H9 (cell line): Measurements from ENCODE around the gene BANP. TPM values are rescaled to one million over a fixed set of nuclear protein-coding genes. Genes with fewer than 3 reads are reported as not detected.
A peak's percentile ranks its signal among the peaks of the same experiment; 100 is the strongest.

Experiments used
- DNase-seq: peaks from one replicate; pipeline ENCODE4 v3.0.0-alpha.2; 2017
- H2AFZ ChIP-seq: one replicate; pipeline ENCODE4 v1.6.1; 2013; ENCODE audit warnings: mild to moderate bottlenecking, low read length, control low read depth, moderate library complexity
- H2AK5ac ChIP-seq: 2 replicates; pipeline ENCODE4 v1.6.1; 2013; ENCODE audit warnings: low read length, control low read depth, mixed read lengths; ENCODE audit not compliant: insufficient read length
- H2BK120ac ChIP-seq: one replicate; pipeline ENCODE4 v1.6.1; 2013; ENCODE audit warnings: low read depth, mild to moderate bottlenecking, low read length, control low read depth, inconsistent platforms; ENCODE audit not compliant: poor library complexity, severe bottlenecking
- H2BK12ac ChIP-seq: 2 replicates; pipeline ENCODE4 v1.6.1; 2013; ENCODE audit warnings: low read length, control low read depth, mixed read lengths, low read depth; ENCODE audit not compliant: insufficient read length
- H2BK15ac ChIP-seq: 2 replicates; pipeline ENCODE4 v1.6.1; 2013; ENCODE audit warnings: low read depth, low read length, control low read depth
- H2BK20ac ChIP-seq: one replicate; pipeline ENCODE4 v1.6.1; 2013; ENCODE audit warnings: low read depth, mild to moderate bottlenecking, low read length, control low read depth, inconsistent platforms; ENCODE audit not compliant: poor library complexity, severe bottlenecking
- H2BK5ac ChIP-seq: 2 replicates; pipeline ENCODE4 v1.6.1; 2013; ENCODE audit warnings: low read length, control low read depth, mixed read lengths; ENCODE audit not compliant: insufficient read length
- H3K14ac ChIP-seq: 2 replicates; pipeline ENCODE4 v1.6.1; 2013; ENCODE audit warnings: low read length, control low read depth; ENCODE audit not compliant: insufficient read depth
- H3K18ac ChIP-seq: 2 replicates; pipeline ENCODE4 v1.6.1; 2013; ENCODE audit warnings: low read depth, mild to moderate bottlenecking, mixed read lengths, low read length, control low read depth; ENCODE audit not compliant: insufficient read length
- H3K23ac ChIP-seq: 2 replicates; pipeline ENCODE4 v1.6.1; 2013; ENCODE audit warnings: low read length, control low read depth, mixed read lengths, low read depth; ENCODE audit not compliant: insufficient read length
- H3K23me2 ChIP-seq: 2 replicates; pipeline ENCODE4 v1.6.1; 2013; ENCODE audit warnings: low read depth, mild to moderate bottlenecking, mixed read lengths, low read length, control low read depth; ENCODE audit not compliant: insufficient read length, poor library complexity, severe bottlenecking
- H3K27ac ChIP-seq: 2 replicates; pipeline ENCODE4 v1.5.1; 2013; ENCODE audit warnings: low read length, control low read depth, mixed read lengths, low read depth; ENCODE audit not compliant: insufficient read length
- H3K27me3 ChIP-seq: 2 replicates; pipeline ENCODE4 v1.6.1; 2013; ENCODE audit warnings: low read length, control low read depth, inconsistent platforms; ENCODE audit not compliant: insufficient read depth
- H3K4ac ChIP-seq: 2 replicates; pipeline ENCODE4 v1.6.1; 2013; ENCODE audit warnings: low read depth, mild to moderate bottlenecking, control low read depth, inconsistent platforms, low read length, moderate library complexity
- H3K4me1 ChIP-seq: 2 replicates; pipeline ENCODE4 v1.6.1; 2013; ENCODE audit warnings: low read length, control low read depth, inconsistent platforms; ENCODE audit not compliant: insufficient read depth
- H3K4me2 ChIP-seq: 2 replicates; pipeline ENCODE4 v1.6.1; 2013; ENCODE audit warnings: low read length, control low read depth, mixed read lengths; ENCODE audit not compliant: insufficient read length, insufficient read depth
- H3K56ac ChIP-seq: 2 replicates; pipeline ENCODE4 v1.6.1; 2013; ENCODE audit warnings: low read depth, mild to moderate bottlenecking, mixed read lengths, low read length, control low read depth; ENCODE audit not compliant: insufficient read length
- H3K79me1 ChIP-seq: 2 replicates; pipeline ENCODE4 v1.6.1; 2013; ENCODE audit warnings: low read depth, mild to moderate bottlenecking, moderate library complexity, low read length, control low read depth, inconsistent platforms; ENCODE audit not compliant: insufficient read depth, poor library complexity, severe bottlenecking
- H3K79me2 ChIP-seq: 2 replicates; pipeline ENCODE4 v1.6.1; 2013; ENCODE audit warnings: low read length, control low read depth, inconsistent platforms; ENCODE audit not compliant: insufficient read depth
- H3K9ac ChIP-seq: 2 replicates; pipeline ENCODE4 v1.6.1; 2013; ENCODE audit warnings: low read length, control low read depth, mixed read lengths; ENCODE audit not compliant: insufficient read length; ENCODE audit errors: extremely low read depth
- H3K9me3 ChIP-seq: one replicate; pipeline ENCODE4 v1.6.1; 2013; ENCODE audit warnings: low read depth, low read length, inconsistent platforms; ENCODE audit not compliant: control insufficient read depth
- H3T11ph ChIP-seq: one replicate; pipeline ENCODE4 v1.6.1; 2013; ENCODE audit warnings: mild to moderate bottlenecking, low read length, control low read depth, inconsistent platforms
- H4K20me1 ChIP-seq: one replicate; pipeline ENCODE4 v1.6.1; 2013; ENCODE audit not compliant: control insufficient read depth, insufficient read length, insufficient read depth
- H4K5ac ChIP-seq: 2 replicates; pipeline ENCODE4 v1.6.1; 2013; ENCODE audit warnings: low read depth, mild to moderate bottlenecking, mixed read lengths, low read length, control low read depth; ENCODE audit not compliant: insufficient read length
- H4K8ac ChIP-seq: replicated peaks from 2 replicates; pipeline ENCODE4 v1.6.1; 2013; ENCODE audit warnings: low read length, control low read depth, mixed read lengths, low read depth; ENCODE audit not compliant: insufficient read length
- H4K91ac ChIP-seq: 2 replicates; pipeline ENCODE4 v1.6.1; 2013; ENCODE audit warnings: low read depth, mild to moderate bottlenecking, moderate library complexity, mixed read lengths, low read length, control low read depth; ENCODE audit not compliant: insufficient read length
- H3K27ac Mint-ChIP-seq, 3 experiments: 2 replicates in 2 of 3; 3 replicates in 1 of 3; pipeline ENCODE4 v1.8.0; 2020 to 2021; ENCODE audit warnings: mixed read lengths in 3 of 3, mild to moderate bottlenecking in 1 of 3, moderate library complexity in 1 of 3
- H3K27me3 Mint-ChIP-seq: 2 replicates; pipeline ENCODE4 v1.8.0; 2021; ENCODE audit warnings: low read depth, mild to moderate bottlenecking, moderate library complexity, mixed read lengths
- H3K36me3 Mint-ChIP-seq, 3 experiments: 2 replicates in 2 of 3; 3 replicates in 1 of 3; pipeline ENCODE4 v1.8.0; 2020 to 2021; ENCODE audit warnings: low read depth in 3 of 3, mixed read lengths in 3 of 3; ENCODE audit not compliant: insufficient read depth in 1 of 3
- H3K4me1 Mint-ChIP-seq, 2 experiments: 2 replicates each; pipeline ENCODE4 v1.8.0; 2020; ENCODE audit warnings: mixed read lengths in 2 of 2
- H3K4me3 Mint-ChIP-seq, 2 experiments: 2 replicates in 1 of 2; 3 replicates in 1 of 2; pipeline ENCODE4 v1.8.0; 2020 to 2021; ENCODE audit warnings: mild to moderate bottlenecking in 2 of 2, mixed read lengths in 2 of 2, moderate library complexity in 1 of 2
- H3K9me3 Mint-ChIP-seq, 2 experiments: 2 replicates in 1 of 2; 3 replicates in 1 of 2; pipeline ENCODE4 v1.8.0; 2020; ENCODE audit warnings: mild to moderate bottlenecking in 2 of 2, mixed read lengths in 2 of 2, moderate library complexity in 1 of 2
- WGBS: extraction: QIAGEN DNeasy Blood & Tissue Kit; methylation state at CpG from one replicate; pipeline ENCODE4 v1.1.7; 2013; ENCODE audit warnings: missing lambda C conversion rate, low lambda C conversion rate, mixed read lengths; ENCODE audit not compliant: insufficient read length; ENCODE audit errors: extremely low coverage; 5-methylcytosine and 5-hydroxymethylcytosine counted together
- total RNA-seq: library from RNA; stranded (reverse); gene quantifications from 2 replicates; pipeline ENCODE4 v1.2.1, GENCODE V29; 2021
- TF ChIP-seq, protein P1 (sequence below): fragments of 200-600 bp; sonication (generic); conservative IDR thresholded peaks from 3 replicates; pipeline ENCODE4 v1.8.0; 2021; ENCODE audit warnings: antibody characterized with exemption, mild to moderate bottlenecking

BANP gene
- total RNA-seq, 1 experiment from 2014 or later: 24.9 TPM

DNA sequence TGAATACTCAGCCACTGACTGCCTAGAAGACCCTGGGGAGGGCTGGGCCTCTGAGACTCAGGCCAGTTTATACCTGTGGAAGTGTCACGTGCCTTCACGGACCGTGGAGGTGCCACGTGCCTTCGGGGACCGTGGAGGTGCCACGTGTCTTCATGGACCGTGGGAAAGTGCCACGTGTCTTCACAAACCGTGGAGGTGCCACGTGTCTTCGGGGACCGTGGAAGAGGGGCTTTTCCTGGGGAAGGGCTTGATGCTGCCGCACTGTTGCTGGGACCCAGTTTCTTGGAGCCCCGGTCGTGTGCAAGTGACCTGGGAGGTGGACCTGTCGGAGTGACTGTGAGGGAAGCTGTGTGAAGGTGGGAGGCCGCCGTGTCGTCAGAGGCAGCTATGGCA is 166.2 kb downstream of the BANP start:
- H3K4me1 ChIP-seq: no peaks in the 10 kb centered on the region
- H3K27ac ChIP-seq: no peak overlapping the region
- Mint-ChIP-seq H3K9me3 (no peaks in the 10 kb centered on the region; a peak in 1 of 5 replicates), H3K27me3 (peaks cover 4% of the 10 kb centered on the region), H3K4me1 (peaks cover 21% of the 10 kb centered on the region in 2 experiments), H3K27ac (peak overlapping the region in 1 of 3 experiments; percentile 94; a peak in 2 of 7 replicates), H3K36me3 (no peaks in the 10 kb centered on the region; a peak in 2 of 7 replicates), H3K4me3 (no peak overlapping the region)
- TF ChIP-seq, protein P1, sequence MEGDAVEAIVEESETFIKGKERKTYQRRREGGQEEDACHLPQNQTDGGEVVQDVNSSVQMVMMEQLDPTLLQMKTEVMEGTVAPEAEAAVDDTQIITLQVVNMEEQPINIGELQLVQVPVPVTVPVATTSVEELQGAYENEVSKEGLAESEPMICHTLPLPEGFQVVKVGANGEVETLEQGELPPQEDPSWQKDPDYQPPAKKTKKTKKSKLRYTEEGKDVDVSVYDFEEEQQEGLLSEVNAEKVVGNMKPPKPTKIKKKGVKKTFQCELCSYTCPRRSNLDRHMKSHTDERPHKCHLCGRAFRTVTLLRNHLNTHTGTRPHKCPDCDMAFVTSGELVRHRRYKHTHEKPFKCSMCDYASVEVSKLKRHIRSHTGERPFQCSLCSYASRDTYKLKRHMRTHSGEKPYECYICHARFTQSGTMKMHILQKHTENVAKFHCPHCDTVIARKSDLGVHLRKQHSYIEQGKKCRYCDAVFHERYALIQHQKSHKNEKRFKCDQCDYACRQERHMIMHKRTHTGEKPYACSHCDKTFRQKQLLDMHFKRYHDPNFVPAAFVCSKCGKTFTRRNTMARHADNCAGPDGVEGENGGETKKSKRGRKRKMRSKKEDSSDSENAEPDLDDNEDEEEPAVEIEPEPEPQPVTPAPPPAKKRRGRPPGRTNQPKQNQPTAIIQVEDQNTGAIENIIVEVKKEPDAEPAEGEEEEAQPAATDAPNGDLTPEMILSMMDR: no peak
- no peak overlapping the region for H4K8ac ChIP-seq
- H4K91ac ChIP-seq: no peak overlapping the region
- H3K14ac ChIP-seq: no peak overlapping the region
- no peak overlapping the region for H3K23ac ChIP-seq
- WGBS: no CpG with 5 or more reads among the region's 20 CpGs
- no peaks in the 10 kb centered on the region for H3K27me3 ChIP-seq
- no peaks in the 10 kb centered on the region for H3K79me1 ChIP-seq
- H2BK12ac ChIP-seq: no peak overlapping the region
- H3K4ac ChIP-seq: no peak overlapping the region
- no peaks in the 10 kb centered on the region for H3K9me3 ChIP-seq
- H4K5ac ChIP-seq: no peak overlapping the region
- no peak for DNase-seq
- no peaks in the 10 kb centered on the region for H3K79me2 ChIP-seq
- H4K20me1 ChIP-seq: no peaks in the 10 kb centered on the region
- H3T11ph ChIP-seq: no peak overlapping the region
- H2BK120ac ChIP-seq: no peak overlapping the region
- H2AK5ac ChIP-seq: no peak overlapping the region
- no peak overlapping the region for H2BK15ac ChIP-seq
- no peak overlapping the region for H3K9ac ChIP-seq
- H3K23me2 ChIP-seq: no peaks in the 10 kb centered on the region
- no peak overlapping the region for H2BK20ac ChIP-seq
- H3K56ac ChIP-seq: no peak overlapping the region
- H3K18ac ChIP-seq: no peak overlapping the region
- H2AFZ ChIP-seq: no peak overlapping the region
- no peak overlapping the region for H2BK5ac ChIP-seq
- H3K4me2 ChIP-seq: no peak overlapping the region
